Measurements from ENCODE around the gene LCOR. TPM values are rescaled to one million over a fixed set of nuclear protein-coding genes. Genes with fewer than 3 reads are reported as not detected.

The LCOR gene
- total RNA-seq, 1 experiment from 2014 or later = 56.5 TPM

GRCh38 chr10:96873756-96874467, 41.8 kb downstream of the LCOR start:
- DNase-seq (ENCODE audit: low spot score) = no peak
- in situ Hi-C loops (cut with HindIII; ENCODE audit: low sequenced_read_pairs) = no loop called here

DNA sequence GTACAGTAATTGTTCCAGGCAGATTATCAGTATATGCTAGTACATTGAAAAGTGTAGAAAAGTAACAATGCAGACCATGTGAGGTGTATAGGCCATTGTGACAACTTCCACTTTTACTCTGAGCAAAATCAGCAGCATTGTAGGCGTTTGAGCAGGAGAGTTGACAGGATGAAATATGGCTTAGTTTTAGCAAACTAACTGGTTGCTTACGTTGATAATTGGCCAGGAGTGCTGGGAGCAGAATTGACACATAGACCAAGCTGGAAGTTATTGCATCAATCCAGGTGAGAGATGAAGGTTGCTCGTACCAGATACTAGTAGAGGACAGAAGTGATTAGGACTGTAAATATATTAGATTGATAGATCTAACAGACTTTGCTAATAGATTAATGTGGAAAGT, 46.0 kb downstream of the LCOR start:
- in situ Hi-C loops (cut with HindIII; ENCODE audit: low sequenced_read_pairs) = no loop called here
- DNase-seq (ENCODE audit: low spot score) = no peak

DNA sequence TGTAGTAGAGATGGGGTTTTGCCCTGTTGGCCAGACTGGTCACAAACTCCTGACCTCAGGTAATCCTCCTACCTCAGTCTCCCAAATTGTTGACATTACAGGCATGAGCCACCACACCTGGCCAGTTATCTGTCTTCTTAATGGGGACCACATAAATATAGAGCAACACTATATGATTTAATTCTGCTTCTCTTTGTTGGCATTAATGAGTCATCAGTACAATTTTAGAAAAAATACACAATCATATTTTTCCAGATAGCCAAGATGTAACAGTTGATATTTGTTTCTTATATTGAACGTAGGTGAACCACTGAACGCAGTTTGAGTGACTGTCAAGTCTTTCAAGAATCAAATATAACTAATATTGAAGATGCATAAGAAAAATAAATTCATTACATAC, 48.5 kb downstream of the LCOR start:
- no peak for DNase-seq (ENCODE audit: low spot score)

GRCh38 chr10:96889415-96890171, 57.5 kb downstream of the LCOR start:
- DNase-seq (ENCODE audit: low spot score) = no peak
- in situ Hi-C loops (cut with HindIII; ENCODE audit: low sequenced_read_pairs) = no loop called here

More for the DNA sequence above, 48.5 kb downstream of the LCOR start:
- in situ Hi-C loops (cut with HindIII; ENCODE audit: low sequenced_read_pairs) = no loop called here

DNA sequence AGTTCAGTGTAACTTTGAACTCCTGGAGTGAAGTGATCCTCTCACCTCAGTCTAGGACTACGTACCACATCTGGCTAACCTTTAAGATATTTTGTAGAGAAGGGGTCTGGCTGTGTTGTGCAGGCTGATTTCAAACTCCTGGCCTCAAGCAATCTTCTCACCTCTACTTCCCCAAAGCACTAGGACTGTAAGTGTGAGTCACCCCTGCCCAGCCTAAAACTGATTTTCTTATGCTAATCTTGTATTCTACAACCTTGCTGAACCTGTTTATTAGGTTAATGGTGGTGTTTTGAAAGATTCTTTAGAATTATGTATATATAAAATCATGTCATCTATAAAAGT, 58.0 kb downstream of the LCOR start:
- no peak for DNase-seq (ENCODE audit: low spot score)
- in situ Hi-C loops (cut with HindIII; ENCODE audit: low sequenced_read_pairs) = no loop called here

GRCh38 chr10:96890580-96890979, 58.5 kb downstream of the LCOR start:
- in situ Hi-C loops (cut with HindIII; ENCODE audit: low sequenced_read_pairs) = no loop called here
- no peak for DNase-seq (ENCODE audit: low spot score)

DNA sequence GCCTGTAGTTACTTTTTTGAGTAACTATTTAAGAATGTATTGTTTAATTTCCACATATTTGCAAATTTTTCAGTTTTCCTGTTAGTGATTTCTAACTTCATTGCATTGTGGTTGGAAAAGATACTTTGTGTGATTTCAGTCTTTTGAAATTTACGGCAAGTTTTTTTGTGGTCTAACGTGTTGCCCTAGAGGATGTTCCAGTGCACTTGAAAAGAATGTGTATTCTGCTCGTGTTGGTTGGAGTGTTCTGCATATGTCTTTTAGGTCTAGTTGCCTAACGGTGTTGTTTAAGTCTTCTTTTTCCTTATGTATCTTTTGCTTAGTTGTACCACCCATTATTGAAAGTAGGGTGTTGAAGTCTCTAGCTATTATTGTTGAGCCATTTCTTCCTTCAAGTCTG, 59.7 kb downstream of the LCOR start:
- DNase-seq (ENCODE audit: low spot score) = no peak
- in situ Hi-C loops (cut with HindIII; ENCODE audit: low sequenced_read_pairs) = no loop called here

DNA sequence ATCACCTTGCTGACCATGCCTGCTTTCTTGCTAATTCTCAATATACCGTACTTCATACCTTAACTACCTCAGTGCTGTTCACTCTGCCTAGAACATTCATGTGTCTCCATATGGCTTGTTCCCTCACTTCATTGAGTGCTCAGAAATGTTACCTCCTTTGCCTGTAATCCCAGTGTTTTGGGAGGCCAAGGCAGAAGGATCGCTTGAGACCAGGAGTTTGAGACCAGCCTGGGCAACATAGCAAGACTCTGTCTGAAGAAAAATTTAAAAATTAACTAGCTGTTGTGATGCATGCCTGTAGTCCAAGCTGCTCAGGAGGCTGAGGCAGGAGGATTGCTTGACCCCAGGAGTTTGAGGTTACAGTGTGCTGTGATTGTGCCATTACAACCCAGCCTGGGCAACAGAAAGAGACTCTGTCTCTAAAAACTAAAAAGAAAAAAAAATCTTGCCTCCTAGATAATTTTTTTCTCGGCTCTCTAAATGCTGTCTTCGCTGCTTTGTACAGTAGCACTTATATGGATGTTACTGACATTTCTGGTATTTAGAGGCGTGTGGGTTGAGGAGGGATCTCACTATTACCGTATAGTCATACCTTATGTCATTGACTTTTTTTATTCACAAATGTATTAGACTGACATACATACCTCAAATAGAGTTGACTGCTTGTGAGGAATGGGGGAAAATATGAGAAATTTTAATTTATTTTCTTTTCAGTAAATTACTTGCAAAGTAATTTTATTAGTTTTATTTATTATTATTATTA, 63.7 kb downstream of the LCOR start:
- in situ Hi-C loops (cut with HindIII; ENCODE audit: low sequenced_read_pairs) = no loop called here
- no peak for DNase-seq (ENCODE audit: low spot score)

GRCh38 chr10:96896884-96897589, 64.9 kb downstream of the LCOR start:
- in situ Hi-C loops (cut with HindIII; ENCODE audit: low sequenced_read_pairs) = no loop called here
- no peak for DNase-seq (ENCODE audit: low spot score)

- in situ Hi-C loops (cut with HindIII; ENCODE audit: low sequenced_read_pairs) = no loop called here
- DNase-seq (ENCODE audit: low spot score) = no peak
Observed at GRCh38 chr10:96902117-96902516, 70.0 kb downstream of the LCOR start.

GRCh38 chr10:96902731-96903358, 70.7 kb downstream of the LCOR start:
- in situ Hi-C loops (cut with HindIII; ENCODE audit: low sequenced_read_pairs) = no loop called here
- no peak for DNase-seq (ENCODE audit: low spot score)

DNA sequence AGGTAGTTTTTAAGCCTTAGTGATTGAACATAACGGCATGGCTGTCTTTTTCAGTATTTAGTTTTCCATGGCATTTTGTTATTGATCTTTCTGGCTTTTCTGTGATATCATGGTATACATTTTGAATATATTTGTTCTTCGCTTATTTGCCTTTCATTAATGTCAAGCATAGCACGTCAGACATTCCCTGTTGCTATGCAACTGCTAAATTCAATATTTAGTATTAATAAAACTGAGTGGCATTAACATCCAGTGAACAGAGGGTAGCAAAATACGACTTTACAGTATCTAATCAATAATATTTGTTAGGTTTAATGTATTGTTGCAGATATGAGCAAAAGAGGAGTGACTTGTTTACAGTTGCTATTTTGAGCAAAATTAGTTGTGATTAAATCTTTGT, 72.5 kb downstream of the LCOR start:
- no peak for DNase-seq (ENCODE audit: low spot score)
- in situ Hi-C loops (cut with HindIII; ENCODE audit: low sequenced_read_pairs) = no loop called here

DNA sequence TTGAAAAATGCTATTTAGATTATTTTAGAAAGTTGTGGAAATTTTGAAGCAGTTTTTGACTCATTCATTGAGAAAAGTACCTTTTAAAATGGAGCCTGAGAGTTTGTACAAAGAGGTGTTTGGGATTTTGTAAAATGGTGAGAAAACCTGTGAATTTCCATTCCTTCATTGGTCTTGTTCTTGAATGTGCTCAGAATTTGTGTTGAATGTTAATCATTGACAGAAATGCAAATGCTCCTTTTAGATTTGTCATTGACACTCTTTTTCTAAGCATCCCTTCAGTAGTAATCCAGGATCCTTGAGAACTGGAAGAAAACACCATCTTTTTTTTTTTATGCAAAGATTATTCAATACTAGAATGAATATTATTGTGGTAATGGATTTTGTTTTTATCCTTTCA, 74.8 kb downstream of the LCOR start:
- no peak for DNase-seq (ENCODE audit: low spot score)
- in situ Hi-C loops (cut with HindIII; ENCODE audit: low sequenced_read_pairs) = no loop called here

- peak; percentile 40 for DNase-seq (ENCODE audit: low spot score)
- in situ Hi-C loops (cut with HindIII; ENCODE audit: low sequenced_read_pairs) = no loop called here
Observed at GRCh38 chr10:96910488-96911395, 78.6 kb downstream of the LCOR start.

DNA sequence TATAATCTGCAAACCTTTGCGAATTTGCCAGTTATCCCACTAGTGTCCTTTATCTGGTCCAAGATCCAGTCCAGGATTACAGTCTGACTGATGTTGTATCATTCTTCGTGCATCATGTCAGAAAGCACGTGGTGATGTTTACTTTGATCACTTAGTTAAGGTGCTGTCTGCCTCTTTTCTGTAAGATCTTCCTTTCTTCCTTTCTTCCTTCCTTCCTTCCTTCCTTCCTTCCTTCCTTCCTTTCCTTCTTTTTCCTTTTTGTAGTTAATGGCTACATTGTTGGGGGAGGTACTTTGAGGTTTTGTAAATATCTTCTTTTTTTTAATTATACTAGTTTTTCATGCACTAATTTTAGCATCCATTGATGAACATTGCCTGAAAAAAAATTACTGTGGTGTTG, 80.3 kb downstream of the LCOR start:
- in situ Hi-C loops (cut with HindIII; ENCODE audit: low sequenced_read_pairs) = no loop called here
- no peak for DNase-seq (ENCODE audit: low spot score)

- in situ Hi-C loops (cut with HindIII; ENCODE audit: low sequenced_read_pairs) = no loop called here
- DNase-seq (ENCODE audit: low spot score) = no peak
Observed at GRCh38 chr10:96913906-96914305, 81.8 kb downstream of the LCOR start.

- in situ Hi-C loops (cut with HindIII; ENCODE audit: low sequenced_read_pairs) = no loop called here
- DNase-seq (ENCODE audit: low spot score) = no peak
Observed at GRCh38 chr10:96917628-96918027, 85.5 kb downstream of the LCOR start.

Measured in G401 (cell line).